SK-N-MC (cell line): Measurements from ENCODE around the gene DBN1.

ENCODE experiments used
- EZH2 ChIP-seq: fragments of 200-600 bp; sonication (generic); IDR thresholded peaks from one replicate; pipeline ENCODE4 v1.6.1; 2017; ENCODE audit warnings: antibody characterized with exemption
- FOXP2 ChIP-seq: optimal IDR thresholded peaks from 2 replicates; pipeline ENCODE3; 2011; ENCODE audit warnings: mild to moderate bottlenecking, moderate library complexity; ENCODE audit not compliant: insufficient read depth; ENCODE audit errors: extremely low read length, control extremely low read depth
- POLR2AphosphoS5 ChIP-seq: IDR thresholded peaks from 2 replicates; pipeline ENCODE4 v1.6.1; 2012; ENCODE audit warnings: mild to moderate bottlenecking, low read depth, low read length, borderline replicate concordance

- no peak for TF ChIP-seq POLR2AphosphoS5
- TF ChIP-seq EZH2, result no peak
- no peak for TF ChIP-seq FOXP2
Measured at GRCh38 chr5:177438468-177438867, 35.0 kb downstream of the DBN1 start.
